ENCODE measurements around the gene BORCS6. TPM values are rescaled to one million over a fixed set of nuclear protein-coding genes. Genes with fewer than 3 reads are reported as not detected.
"Not testable (repeated sequence)": the region's sequence is repeated elsewhere in the genome, so short reads cannot be mapped to it uniquely, and the experiment has no call there.

The BORCS6 gene
- total and polyA plus RNA-seq, 11 donors, result 5.1 to 13.5 (median 8.1) TPM

DNA sequence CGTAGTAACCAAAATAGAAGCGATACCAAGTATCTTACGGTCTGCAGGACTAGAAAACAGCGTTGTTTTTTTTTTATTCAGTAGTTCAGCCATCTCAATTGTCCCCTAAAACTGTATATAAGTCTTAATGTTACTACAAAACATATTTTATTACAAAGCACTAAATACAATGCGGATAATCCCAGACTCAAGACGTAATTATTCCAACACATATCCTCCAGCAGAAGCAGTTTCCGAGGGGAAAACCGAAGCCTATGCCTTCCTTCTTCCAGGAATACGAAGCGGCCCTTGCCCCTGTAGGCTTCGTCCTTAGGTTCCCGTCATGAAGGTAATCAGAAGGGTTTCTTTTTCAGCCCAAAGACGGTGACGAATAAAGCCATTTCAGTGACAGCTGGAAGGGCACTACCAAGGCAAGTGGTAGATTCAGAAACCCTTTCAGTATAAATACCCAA lies 16.1 kb downstream of the BORCS6 start:
- WGBS, 4 donors, result 3 to 6% (median 4%) methylated on average over 14 of the region's 14 CpGs
- ATAC-seq, result no peak
- TF ChIP-seq, protein P1, sequence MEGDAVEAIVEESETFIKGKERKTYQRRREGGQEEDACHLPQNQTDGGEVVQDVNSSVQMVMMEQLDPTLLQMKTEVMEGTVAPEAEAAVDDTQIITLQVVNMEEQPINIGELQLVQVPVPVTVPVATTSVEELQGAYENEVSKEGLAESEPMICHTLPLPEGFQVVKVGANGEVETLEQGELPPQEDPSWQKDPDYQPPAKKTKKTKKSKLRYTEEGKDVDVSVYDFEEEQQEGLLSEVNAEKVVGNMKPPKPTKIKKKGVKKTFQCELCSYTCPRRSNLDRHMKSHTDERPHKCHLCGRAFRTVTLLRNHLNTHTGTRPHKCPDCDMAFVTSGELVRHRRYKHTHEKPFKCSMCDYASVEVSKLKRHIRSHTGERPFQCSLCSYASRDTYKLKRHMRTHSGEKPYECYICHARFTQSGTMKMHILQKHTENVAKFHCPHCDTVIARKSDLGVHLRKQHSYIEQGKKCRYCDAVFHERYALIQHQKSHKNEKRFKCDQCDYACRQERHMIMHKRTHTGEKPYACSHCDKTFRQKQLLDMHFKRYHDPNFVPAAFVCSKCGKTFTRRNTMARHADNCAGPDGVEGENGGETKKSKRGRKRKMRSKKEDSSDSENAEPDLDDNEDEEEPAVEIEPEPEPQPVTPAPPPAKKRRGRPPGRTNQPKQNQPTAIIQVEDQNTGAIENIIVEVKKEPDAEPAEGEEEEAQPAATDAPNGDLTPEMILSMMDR (IDR thresholded peaks at IDR 0.05), result no peak
- no peak for TF ChIP-seq POLR2A (IDR thresholded peaks at IDR 0.05)
- Histone ChIP-seq H3K36me3 (no peaks in the 10 kb centered on the region), H3K4me3 (peak overlapping the region in 11 of 12 donors; percentile 20 to 60 (median 52)), H3K4me1 (peaks cover 0 to 44% (median 21%) of the 10 kb centered on the region in 12 donors), H3K9me3 (no peaks in the 10 kb centered on the region), H3K27ac (peak overlapping the region; percentile 87 to 100 (median 96)), H3K27me3 (no peaks in the 10 kb centered on the region)
- no peak for DNase-seq
- intact Hi-C loops (cut with DNase I), result no loop called here

DNA sequence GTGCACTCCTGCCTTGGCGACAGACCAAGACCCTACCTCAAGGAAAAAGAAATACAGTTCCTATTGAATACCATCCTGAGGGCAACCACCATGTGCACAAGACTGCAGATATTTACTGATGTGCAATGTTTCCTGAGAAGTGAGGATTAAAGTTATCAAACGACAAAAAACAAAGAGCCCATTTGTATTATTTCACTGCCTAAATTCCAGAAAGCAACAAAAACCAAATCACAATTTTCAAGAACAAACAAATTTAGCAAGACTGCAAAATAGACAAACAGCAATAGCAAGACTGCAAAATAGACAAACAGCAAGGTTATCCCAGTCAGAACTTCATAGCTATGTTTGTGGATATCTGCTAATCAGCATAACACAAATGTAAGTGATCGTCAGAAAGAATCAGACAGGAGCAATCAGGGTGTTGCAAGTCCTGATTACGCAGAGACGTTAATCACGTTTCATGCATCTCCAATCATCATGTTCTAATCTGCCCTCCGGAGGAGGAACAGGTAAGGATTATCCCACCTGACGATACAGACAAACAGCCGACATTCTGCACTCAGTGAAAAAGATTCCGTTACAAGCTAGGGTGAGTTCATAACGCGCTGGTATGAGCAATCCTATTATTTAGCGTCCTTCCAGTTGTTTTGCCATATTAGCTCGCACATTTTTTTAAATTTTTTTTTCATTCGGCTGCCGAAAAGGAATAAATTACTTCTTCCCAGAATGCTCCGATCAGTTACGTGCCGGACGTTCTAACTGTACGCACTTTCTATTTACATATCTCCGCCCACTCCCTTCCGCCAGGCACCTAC lies 16.7 kb downstream of the BORCS6 start:
- Histone ChIP-seq H3K9me3 (no peaks in the 10 kb centered on the region), H3K4me3 (peak overlapping the region in 11 of 12 donors; percentile 20 to 60 (median 52)), H3K27ac (peak overlapping the region; percentile 87 to 100 (median 96)), H3K36me3 (no peaks in the 10 kb centered on the region), H3K27me3 (no peaks in the 10 kb centered on the region), H3K4me1 (peaks cover 0 to 44% (median 21%) of the 10 kb centered on the region in 12 donors)
- 1% methylated on average over 23 of the region's 23 CpGs for WGBS, 4 donors
- peak; percentile 89 to 96 for TF ChIP-seq POLR2A (IDR thresholded peaks at IDR 0.05)
- TF ChIP-seq, protein P1 (IDR thresholded peaks at IDR 0.05), result no peak
- ATAC-seq (peak; percentile 87 to 90 (median 88)), DNase-seq (peak; percentile 60 to 84 (median 83))
- intact Hi-C loops (cut with DNase I), result no loop called here

DNA sequence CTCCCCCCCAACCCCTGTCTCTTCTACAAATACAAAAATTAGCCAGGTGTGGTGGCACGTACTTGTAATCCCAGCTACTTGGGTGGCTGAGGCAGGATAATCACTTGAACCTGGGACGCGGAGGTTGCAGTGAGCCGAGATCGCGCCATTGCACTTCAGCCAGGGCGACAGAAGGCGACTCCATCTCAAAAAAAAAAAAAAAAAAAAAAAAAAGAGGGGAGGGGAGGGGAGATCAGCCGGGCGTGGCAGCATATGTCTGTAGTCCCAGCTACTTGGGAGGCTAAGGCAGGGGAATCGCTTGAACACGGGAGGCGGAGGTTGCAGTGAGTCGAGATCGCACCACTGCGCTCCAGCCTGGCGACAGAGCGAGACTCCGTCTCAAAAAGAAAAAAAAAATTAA lies 19.8 kb downstream of the BORCS6 start:
- H3K4me3 ChIP-seq; intact Hi-C loops (cut with DNase I); H3K27me3 ChIP-seq; ATAC-seq; H3K36me3 ChIP-seq; H3K9me3 ChIP-seq; H3K27ac ChIP-seq: not testable (repeated sequence)
- 91 to 94% (median 93%) methylated on average over 19 of the region's 19 CpGs for WGBS, 4 donors
- DNase-seq, result peak in 1 of 5 donors; percentile 8
- peaks cover 0 to 26% (median 10%) of the 10 kb centered on the region in 12 donors for H3K4me1 ChIP-seq

DNA sequence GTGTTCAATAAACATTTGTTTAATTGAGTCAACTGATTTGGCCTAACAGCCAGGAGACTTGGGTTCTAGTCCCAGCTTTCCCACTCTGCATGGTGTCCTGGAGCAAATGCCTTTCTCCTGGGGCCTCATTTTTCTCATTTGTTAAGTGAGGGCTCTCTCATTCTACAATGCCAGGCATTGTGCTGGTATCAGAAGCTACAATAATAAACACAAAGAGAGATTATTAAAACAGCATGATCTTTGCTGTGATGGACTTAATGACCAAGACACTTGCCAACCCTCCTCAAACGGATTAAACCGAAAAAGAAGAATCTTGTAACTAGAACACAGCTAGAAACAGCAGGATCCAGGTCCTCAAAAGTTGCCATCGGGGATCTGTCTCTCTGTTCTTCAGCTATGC lies 22.5 kb downstream of the BORCS6 start:
- 87 to 95% (median 90%) methylated on average over 3 of the region's 3 CpGs for WGBS, 4 donors
- H3K27me3 ChIP-seq, result no peaks in the 10 kb centered on the region
- no peaks in the 10 kb centered on the region for H3K9me3 ChIP-seq
- H3K36me3 ChIP-seq, result no peaks in the 10 kb centered on the region
- no peak overlapping the region for H3K27ac ChIP-seq
- intact Hi-C loops (cut with DNase I), result no loop called here
- ATAC-seq, result no peak
- no peak overlapping the region for H3K4me3 ChIP-seq
- no peak for DNase-seq
- no peak for TF ChIP-seq POLR2A (IDR thresholded peaks at IDR 0.05)
- TF ChIP-seq, protein P1 (IDR thresholded peaks at IDR 0.05), result no peak
- peaks cover 8 to 25% (median 20%) of the 10 kb centered on the region in 12 donors for H3K4me1 ChIP-seq
